K562 (cell line): ENCODE data around the gene FAM83E. TPM values are rescaled to one million over a fixed set of nuclear protein-coding genes. Genes with fewer than 3 reads are reported as not detected.

Experiments
- CUX1 ChIP-seq: fragments of 200-800 bp; sonication (Bioruptor generic); IDR thresholded peaks from 2 replicates; pipeline ENCODE4 v1.6.1; 2016; ENCODE audit warnings: missing genetic modification characterization, missing compliant biosample characterization
- FOXJ3 ChIP-seq: sonication (generic); formaldehyde crosslinking; IDR thresholded peaks from 2 replicates; pipeline ENCODE4 v1.4.0; 2020; ENCODE audit warnings: mild to moderate bottlenecking, missing genetic modification reagents
- HDAC8 ChIP-seq: fragments of 450-650 bp; IDR thresholded peaks from 2 replicates; pipeline ENCODE4 v1.6.1; 2016; ENCODE audit warnings: mild to moderate bottlenecking, missing genetic modification characterization, moderate library complexity, missing compliant biosample characterization
- IRF1 ChIP-seq: sonication (generic); formaldehyde crosslinking; IDR thresholded peaks from 2 replicates; pipeline ENCODE4 v1.8.0; 2022; ENCODE audit warnings: missing genetic modification reagents, mild to moderate bottlenecking, borderline replicate concordance
- KLF13 ChIP-seq: fragments of 450-650 bp; IDR thresholded peaks from 2 replicates; pipeline ENCODE4 v1.6.1; 2016; ENCODE audit warnings: missing genetic modification characterization, low read depth, mild to moderate bottlenecking, missing compliant biosample characterization, moderate library complexity, borderline replicate concordance
- MBD1 ChIP-seq: fragments of 250-450 bp; sonication (Bioruptor Pico); IDR thresholded peaks from 2 replicates; pipeline ENCODE4 v1.8.0; 2022; ENCODE audit warnings: inconsistent platforms
- MEIS2 ChIP-seq: fragments of 450-650 bp; IDR thresholded peaks from 2 replicates; pipeline ENCODE4 v1.6.1; 2014; ENCODE audit warnings: mild to moderate bottlenecking; ENCODE audit not compliant: partially characterized antibody
- MXD1 ChIP-seq: fragments of 250-450 bp; sonication (Bioruptor Pico); IDR thresholded peaks from 2 replicates; pipeline ENCODE4 v1.8.0; 2021; ENCODE audit warnings: borderline replicate concordance, mild to moderate bottlenecking, moderate library complexity; ENCODE audit not compliant: poor library complexity, severe bottlenecking
- NBN ChIP-seq: fragments of 450-650 bp; IDR thresholded peaks from 2 replicates; pipeline ENCODE4 v1.6.1; 2016; ENCODE audit warnings: low read depth, mild to moderate bottlenecking
- NFRKB ChIP-seq: fragments of 450-650 bp; IDR thresholded peaks from 2 replicates; pipeline ENCODE4 v1.6.1; 2016; ENCODE audit warnings: low read depth
- PTRF ChIP-seq: fragments of 450-650 bp; IDR thresholded peaks from 2 replicates; pipeline ENCODE4 v1.6.1; 2016; ENCODE audit warnings: mild to moderate bottlenecking, missing genetic modification characterization, missing compliant biosample characterization
- RNF2 ChIP-seq: sonication (generic); IDR thresholded peaks from 2 replicates; pipeline ENCODE4 v1.6.1; 2016
- SUPT5H ChIP-seq: fragments of 450-650 bp; IDR thresholded peaks from 2 replicates; pipeline ENCODE4 v1.6.1; 2016
- ZNF518B ChIP-seq: fragments of 250-450 bp; sonication (Bioruptor Pico); IDR thresholded peaks from 2 replicates; pipeline ENCODE4 v1.5.0; 2021; ENCODE audit warnings: mild to moderate bottlenecking, moderate library complexity
- ZZZ3 ChIP-seq: fragments of 450-650 bp; IDR thresholded peaks from 2 replicates; pipeline ENCODE4 v1.6.1; 2016; ENCODE audit warnings: antibody characterized with exemption, mild to moderate bottlenecking, moderate library complexity
- polyA plus RNA-seq, 8 experiments: library from polyadenylated mRNA; depleted of rRNA in 4 of 8; stranded (reverse) in 5 of 8; unstranded in 3 of 8; fragments of >200 nt; fragmentation: Nextera tagmentation in 2 of 8; fragmentation: Illumina TruSeq in 1 of 8; extraction: Ambion mirVana in 2 of 8; extraction: Trizol in 1 of 8; gene quantifications; 2 replicates each; pipeline versions ENCODE4 v1.2.1 to v1.2.3, GENCODE V29; 2011 to 2014; ENCODE audit warnings: inconsistent platforms in 1 of 8, missing spikeins in 1 of 8
- total RNA-seq, 7 experiments: library from RNA; depleted of rRNA in 6 of 7; stranded (reverse); fragments of >200 nt in 6 of 7; fragmentation: Illumina TruSeq in 2 of 7; extraction: Trizol in 2 of 7; gene quantifications; 2 replicates each; pipeline versions ENCODE4 v1.2.1 to v1.2.3, GENCODE V29; 2011 to 2021; ENCODE audit warnings: low replicate concordance in 1 of 7

FAM83E gene
- total and polyA plus RNA-seq, 9 of the 15 experiments (the other 6 are each of a cell fraction or from before 2014, with no cell fraction given) = 0.15 to 0.87 (median 0.29) TPM; not detected in 4

- TF ChIP-seq MBD1 (CRISPR knock-in tag) = no peak
- TF ChIP-seq PTRF (tag) = no peak
- no peak for TF ChIP-seq ZZZ3
- TF ChIP-seq HDAC8 (tag) = no peak
- TF ChIP-seq MEIS2 = no peak
- no peak for TF ChIP-seq FOXJ3 (CRISPR knock-in tag)
- TF ChIP-seq IRF1 (CRISPR knock-in tag) = no peak
- TF ChIP-seq ZNF518B (CRISPR knock-in tag) = no peak
- peak; percentile 93 for TF ChIP-seq RNF2
- no peak for TF ChIP-seq CUX1 (CRISPR knock-in tag)
- TF ChIP-seq SUPT5H = peak; percentile 71
- peak; percentile 79; the same call in 1 of the 2 replicates for TF ChIP-seq KLF13 (tag)
- no peak for TF ChIP-seq NBN
- TF ChIP-seq MXD1 (CRISPR knock-in tag) = no peak
- TF ChIP-seq NFRKB = peak; percentile 31; the same call in 1 of the 2 replicates
Measured at GRCh38 chr19:48634424-48635262, 19.8 kb upstream of the FAM83E start (continued).
